NB4 (cell line): ENCODE results near the gene RAB8A.

Experiments used
- CTCF ChIP-seq: IDR thresholded peaks from one replicate; pipeline ENCODE4 v1.5.1; 2012; ENCODE audit warnings: low read depth, low read length
- MAX ChIP-seq: IDR thresholded peaks from 2 replicates; pipeline ENCODE4 v1.6.1; 2011; ENCODE audit warnings: low read depth, low read length
- MYC ChIP-seq: IDR thresholded peaks from 2 replicates; pipeline ENCODE4 v1.6.1; 2011; ENCODE audit warnings: low read depth, low read length

DNA sequence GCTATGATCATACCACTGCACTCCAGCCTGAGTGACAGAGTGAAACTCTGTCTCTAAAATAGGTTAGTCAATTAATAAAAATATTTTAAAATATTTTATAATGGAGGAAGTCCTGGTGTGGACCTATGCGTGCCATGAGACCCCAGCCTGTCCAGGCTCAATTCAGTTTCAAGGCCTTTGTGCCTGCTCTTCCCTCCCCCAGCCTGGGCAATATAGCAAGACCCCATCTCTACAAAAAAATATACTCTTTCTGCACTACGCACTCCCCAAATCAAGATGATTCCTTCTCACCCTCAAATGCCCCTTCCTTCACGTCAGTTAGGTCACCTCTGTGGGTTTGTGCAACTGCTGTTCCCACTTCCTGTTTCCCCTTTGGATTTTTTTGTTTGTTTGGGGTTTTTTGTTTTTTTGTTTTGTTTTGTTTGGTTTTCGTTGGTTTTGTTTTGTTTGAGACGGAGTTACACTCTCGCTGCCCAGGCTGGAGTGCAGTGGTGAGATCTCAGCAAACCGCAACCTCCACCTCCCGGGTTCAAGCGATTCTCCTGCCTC, 30.4 kb downstream of the RAB8A start:
- TF ChIP-seq MYC (no peak), CTCF (no peak), MAX (no peak)
